Gastroesophageal sphincter (tissue), 4 donors: Measurements from ENCODE around the gene CD6. TPM values are rescaled to one million over a fixed set of nuclear protein-coding genes. Genes with fewer than 3 reads are reported as not detected.

Experiments used
- ATAC-seq: fragments of 150-250 bp; one replicate; pipeline ENCODE4 v1.9.1; 2016; ENCODE audit warnings: mild to moderate bottlenecking, moderate library complexity
- H3K27ac ChIP-seq, 4 donors: fragments of 200-600 bp; sonication (generic) in 3 of 4; 1 replicate in 3 of 4; 2 replicates in 1 of 4; pipeline ENCODE4 v1.5.1; 2016 to 2019
- H3K27me3 ChIP-seq: fragments of 200-600 bp; sonication (generic); one replicate; pipeline ENCODE4 v1.5.1; 2019
- H3K36me3 ChIP-seq, 2 donors: fragments of 200-600 bp; sonication (generic); one replicate each; pipeline ENCODE4 v1.5.1; 2019; ENCODE audit warnings: control low read depth in 1 of 2
- H3K4me1 ChIP-seq, 3 donors: fragments of 200-600 bp; sonication (generic); 1 replicate in 2 of 3; 2 replicates in 1 of 3; pipeline ENCODE4 v1.5.1; 2016 to 2019; ENCODE audit warnings: control low read depth in 2 of 3
- H3K4me3 ChIP-seq, 2 donors: fragments of 200-600 bp; sonication (generic); one replicate each; pipeline ENCODE4 v1.5.1; 2019; ENCODE audit warnings: mild to moderate bottlenecking in 1 of 2, moderate library complexity in 1 of 2
- H3K9me3 ChIP-seq, 3 donors: fragments of 200-600 bp; sonication (generic); one replicate each; pipeline ENCODE4 v1.5.1; 2017 to 2019; ENCODE audit warnings: control low read depth in 2 of 3
- EP300 ChIP-seq: sonication (generic); formaldehyde crosslinking; IDR thresholded peaks from one replicate; pipeline ENCODE4 v1.6.1; 2017; ENCODE audit warnings: antibody characterized with exemption, mild to moderate bottlenecking
- POLR2A ChIP-seq, 2 donors: fragments of 450-650 bp; IDR thresholded peaks; one replicate each; pipeline ENCODE4 v1.6.1; 2017; ENCODE audit warnings: antibody characterized with exemption in 2 of 2, mild to moderate bottlenecking in 2 of 2, moderate library complexity in 1 of 2
- POLR2AphosphoS5 ChIP-seq: sonication (generic); formaldehyde crosslinking; IDR thresholded peaks from one replicate; pipeline ENCODE4 v1.6.1; 2017; ENCODE audit warnings: antibody characterized with exemption
- WGBS, 2 donors: methylation state at CpG; one replicate each; pipeline ENCODE4 v1.1.5; 2018; ENCODE audit warnings: low coverage in 1 of 2; 5-methylcytosine and 5-hydroxymethylcytosine counted together
- total RNA-seq, 4 donors: library from RNA; depleted of rRNA; stranded (reverse); fragments of >200 nt; gene quantifications; one replicate each; pipeline ENCODE4 v1.1.0, GENCODE V29; 2016
- TF ChIP-seq, protein P1 (sequence below), 4 experiments: fragments of 200-600 bp in 2 of 4; fragments of 450-650 bp in 2 of 4; sonication (generic) in 1 of 4; IDR thresholded peaks; one replicate each; pipeline ENCODE4 v1.5.1; 2017 to 2019; ENCODE audit warnings: antibody characterized with exemption in 4 of 4, mild to moderate bottlenecking in 2 of 4, moderate library complexity in 2 of 4

The CD6 gene
- total RNA-seq, 4 donors from 2014 or later = 0.15 to 2.7 (median 0.35) TPM; not detected in 1

DNA sequence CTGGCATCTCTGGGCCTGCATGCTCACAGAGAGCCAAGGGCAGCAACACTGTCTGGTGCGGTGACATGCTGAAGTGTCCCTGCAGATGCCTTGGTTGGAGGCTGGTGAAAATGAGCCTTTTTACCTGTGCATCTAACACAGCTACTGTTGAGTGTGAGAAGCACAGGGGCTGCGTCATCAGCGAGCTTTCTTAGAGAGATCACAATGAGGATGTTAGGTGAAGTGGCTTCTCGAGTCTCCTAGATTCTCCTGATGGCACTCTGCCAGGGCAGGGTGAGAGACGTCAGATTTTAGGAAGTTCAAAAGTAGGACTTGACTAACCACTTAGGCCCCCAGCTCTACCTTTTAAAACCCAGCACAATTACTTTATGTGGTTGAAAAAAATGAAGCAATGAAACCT lies 15.9 kb upstream of the CD6 start:
- WGBS, 2 donors = 49% methylated on average over 5 of the region's 5 CpGs; no CpG with 5 or more reads in 1 of the 2 donors
- TF ChIP-seq, protein P1, sequence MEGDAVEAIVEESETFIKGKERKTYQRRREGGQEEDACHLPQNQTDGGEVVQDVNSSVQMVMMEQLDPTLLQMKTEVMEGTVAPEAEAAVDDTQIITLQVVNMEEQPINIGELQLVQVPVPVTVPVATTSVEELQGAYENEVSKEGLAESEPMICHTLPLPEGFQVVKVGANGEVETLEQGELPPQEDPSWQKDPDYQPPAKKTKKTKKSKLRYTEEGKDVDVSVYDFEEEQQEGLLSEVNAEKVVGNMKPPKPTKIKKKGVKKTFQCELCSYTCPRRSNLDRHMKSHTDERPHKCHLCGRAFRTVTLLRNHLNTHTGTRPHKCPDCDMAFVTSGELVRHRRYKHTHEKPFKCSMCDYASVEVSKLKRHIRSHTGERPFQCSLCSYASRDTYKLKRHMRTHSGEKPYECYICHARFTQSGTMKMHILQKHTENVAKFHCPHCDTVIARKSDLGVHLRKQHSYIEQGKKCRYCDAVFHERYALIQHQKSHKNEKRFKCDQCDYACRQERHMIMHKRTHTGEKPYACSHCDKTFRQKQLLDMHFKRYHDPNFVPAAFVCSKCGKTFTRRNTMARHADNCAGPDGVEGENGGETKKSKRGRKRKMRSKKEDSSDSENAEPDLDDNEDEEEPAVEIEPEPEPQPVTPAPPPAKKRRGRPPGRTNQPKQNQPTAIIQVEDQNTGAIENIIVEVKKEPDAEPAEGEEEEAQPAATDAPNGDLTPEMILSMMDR (IDR thresholded peaks at IDR 0.05) = no peak
- TF ChIP-seq EP300 = no peak
- no peak for TF ChIP-seq POLR2AphosphoS5
- no peak for TF ChIP-seq POLR2A (IDR thresholded peaks at IDR 0.05)
- H3K27ac ChIP-seq = no peak overlapping the region
- no peak overlapping the region for H3K4me3 ChIP-seq
- H3K4me1 ChIP-seq = peaks cover 0 to 25% (median 4%) of the 10 kb centered on the region in 3 donors
- H3K9me3 ChIP-seq = no peaks in the 10 kb centered on the region
- H3K27me3 ChIP-seq = no peaks in the 10 kb centered on the region
- no peak for ATAC-seq
- no peaks in the 10 kb centered on the region for H3K36me3 ChIP-seq

DNA sequence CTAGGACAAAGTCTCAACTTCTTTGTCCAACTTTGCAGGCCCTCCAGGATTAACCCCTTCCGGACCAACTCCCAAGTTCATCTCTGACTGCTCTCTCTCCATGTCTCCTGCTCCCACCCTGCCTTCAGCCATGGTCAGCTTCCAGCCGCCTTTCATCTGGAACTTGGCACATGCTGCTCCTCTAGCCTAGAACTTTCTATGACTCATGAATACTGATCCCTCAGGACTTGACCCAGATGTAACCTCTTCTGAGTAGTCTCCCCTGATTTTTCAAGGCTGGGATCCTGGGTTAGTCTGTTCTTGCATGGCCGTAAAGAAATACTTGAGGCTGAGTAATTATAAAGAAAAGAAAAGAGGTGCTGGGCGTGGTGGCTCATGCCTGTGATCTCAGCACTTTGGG lies 14.3 kb upstream of the CD6 start:
- no peaks in the 10 kb centered on the region for H3K27me3 ChIP-seq
- no peak overlapping the region for H3K27ac ChIP-seq
- no peaks in the 10 kb centered on the region for H3K36me3 ChIP-seq
- 83 to 84% methylated on average over 2 to 4 of the region's 4 CpGs for WGBS, 2 donors
- TF ChIP-seq EP300 = no peak
- TF ChIP-seq POLR2AphosphoS5 = no peak
- TF ChIP-seq, protein P1 (IDR thresholded peaks at IDR 0.05) = no peak
- TF ChIP-seq POLR2A (IDR thresholded peaks at IDR 0.05) = no peak
- no peak for ATAC-seq
- no peak overlapping the region for H3K4me3 ChIP-seq
- H3K9me3 ChIP-seq = no peaks in the 10 kb centered on the region
- H3K4me1 ChIP-seq = peaks cover 0 to 10% (median 0%) of the 10 kb centered on the region in 3 donors

DNA sequence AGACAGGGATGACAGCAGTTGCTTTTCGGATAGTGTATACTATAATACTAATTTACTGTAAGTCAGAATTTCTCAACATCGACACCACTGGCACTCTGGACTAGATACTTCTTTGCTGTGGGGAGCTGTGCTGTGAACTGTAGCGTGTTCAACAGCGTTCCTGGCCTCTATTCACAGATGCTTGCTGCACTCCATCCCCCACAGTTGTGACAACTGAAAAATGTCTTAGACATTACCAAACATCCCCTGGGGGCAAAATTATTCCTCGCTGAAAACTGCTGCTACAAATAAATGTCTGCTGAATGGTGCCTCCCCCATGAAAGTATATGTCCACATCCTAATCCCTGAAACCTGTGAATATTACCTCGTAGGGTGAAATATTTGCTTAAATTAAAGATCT lies 12.0 kb upstream of the CD6 start:
- H3K36me3 ChIP-seq = no peaks in the 10 kb centered on the region
- no peaks in the 10 kb centered on the region for H3K27me3 ChIP-seq
- H3K9me3 ChIP-seq = no peaks in the 10 kb centered on the region
- H3K27ac ChIP-seq = no peak overlapping the region
- TF ChIP-seq, protein P1 (IDR thresholded peaks at IDR 0.05) = no peak
- no peak for TF ChIP-seq EP300
- no peak for TF ChIP-seq POLR2A (IDR thresholded peaks at IDR 0.05)
- no peak for TF ChIP-seq POLR2AphosphoS5
- no peak overlapping the region for H3K4me3 ChIP-seq
- 51 to 71% methylated on average over 5 to 6 of the region's 6 CpGs for WGBS, 2 donors
- H3K4me1 ChIP-seq = no peaks in the 10 kb centered on the region
- no peak for ATAC-seq

DNA sequence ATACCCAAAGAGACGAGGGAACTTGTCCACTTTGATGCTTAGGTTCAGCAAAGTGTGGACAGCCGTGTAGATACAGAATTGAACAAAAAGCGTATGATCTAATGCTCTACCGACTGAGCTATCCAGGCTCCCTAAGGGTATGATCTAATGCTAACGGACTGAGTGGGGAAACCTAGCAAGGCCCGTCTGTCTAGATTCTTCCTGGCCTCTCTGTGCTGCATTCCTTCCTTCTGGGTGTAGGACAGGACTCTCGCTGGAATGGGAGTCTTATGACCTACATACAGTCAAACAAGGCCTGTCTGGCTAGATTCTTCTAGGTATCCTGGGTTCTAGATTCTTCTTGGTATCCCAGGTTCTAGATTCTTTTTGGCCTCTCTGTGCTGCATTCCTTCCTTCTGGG lies 11.1 kb upstream of the CD6 start:
- ATAC-seq = no peak
- H3K4me3 ChIP-seq = no peak overlapping the region
- WGBS, 2 donors = 84 to 90% methylated on average over 6 of the region's 7 CpGs
- H3K4me1 ChIP-seq = no peaks in the 10 kb centered on the region
- H3K27me3 ChIP-seq = no peaks in the 10 kb centered on the region
- no peaks in the 10 kb centered on the region for H3K9me3 ChIP-seq
- H3K27ac ChIP-seq = no peak overlapping the region
- no peaks in the 10 kb centered on the region for H3K36me3 ChIP-seq
- TF ChIP-seq, protein P1 (IDR thresholded peaks at IDR 0.05) = no peak
- no peak for TF ChIP-seq POLR2A (IDR thresholded peaks at IDR 0.05)
- no peak for TF ChIP-seq POLR2AphosphoS5
- TF ChIP-seq EP300 = no peak

DNA sequence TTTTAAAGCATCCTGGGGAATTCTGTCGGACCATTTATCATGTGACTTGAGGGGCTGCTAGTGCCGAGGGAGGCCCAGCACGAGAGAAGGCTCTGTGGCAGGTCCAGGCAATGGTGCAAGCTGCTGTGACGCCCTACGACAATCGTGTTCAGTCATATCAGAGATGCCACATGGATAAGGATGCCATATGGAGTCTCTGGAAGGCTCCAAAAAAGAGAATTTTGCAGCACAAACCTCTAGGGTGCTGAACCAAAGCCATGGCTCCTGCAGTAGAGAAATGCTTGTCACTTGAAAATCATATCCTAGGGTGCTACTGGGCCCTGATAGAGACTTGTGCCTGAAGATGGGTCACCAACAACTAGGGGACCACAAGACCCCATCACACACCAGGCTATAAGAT lies 6.7 kb upstream of the CD6 start:
- no peaks in the 10 kb centered on the region for H3K4me1 ChIP-seq
- no peaks in the 10 kb centered on the region for H3K36me3 ChIP-seq
- H3K27me3 ChIP-seq = no peaks in the 10 kb centered on the region
- no peak for ATAC-seq
- no peaks in the 10 kb centered on the region for H3K9me3 ChIP-seq
- H3K27ac ChIP-seq = no peak overlapping the region
- no peak overlapping the region for H3K4me3 ChIP-seq
- 83% methylated on average over 1 of the region's 6 CpGs; no CpG with 5 or more reads in 1 of the 2 donors for WGBS, 2 donors
- TF ChIP-seq POLR2A (IDR thresholded peaks at IDR 0.05) (no peak), EP300 (no peak), POLR2AphosphoS5 (no peak)
- TF ChIP-seq, protein P1 (IDR thresholded peaks at IDR 0.05) = no peak
